ENCODE data around the gene LIN37.
"Not testable (repeated sequence)": the region's sequence is repeated elsewhere in the genome, so short reads cannot be mapped to it uniquely, and the experiment has no call there.

Gene LIN37

DNA sequence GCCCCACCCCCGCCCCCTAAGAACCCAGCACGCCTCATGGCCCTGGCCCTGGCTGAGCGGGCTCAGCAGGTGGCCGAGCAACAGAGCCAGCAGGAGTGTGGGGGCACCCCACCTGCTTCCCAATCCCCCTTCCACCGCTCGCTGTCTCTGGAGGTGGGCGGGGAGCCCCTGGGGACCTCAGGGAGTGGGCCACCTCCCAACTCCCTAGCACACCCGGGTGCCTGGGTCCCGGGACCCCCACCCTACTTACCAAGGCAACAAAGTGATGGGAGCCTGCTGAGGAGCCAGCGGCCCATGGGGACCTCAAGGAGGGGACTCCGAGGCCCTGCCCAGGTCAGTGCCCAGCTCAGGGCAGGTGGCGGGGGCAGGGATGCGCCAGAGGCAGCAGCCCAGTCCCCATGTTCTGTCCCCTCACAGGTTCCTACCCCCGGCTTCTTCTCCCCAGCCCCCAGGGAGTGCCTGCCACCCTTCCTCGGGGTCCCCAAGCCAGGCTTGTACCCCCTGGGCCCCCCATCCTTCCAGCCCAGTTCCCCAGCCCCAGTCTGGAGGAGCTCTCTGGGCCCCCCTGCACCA, 38.9 kb downstream of the LIN37 start:
- in situ Hi-C loops (cut with MboI; ENCODE audit: low sequenced_read_pairs): no loop called here

DNA sequence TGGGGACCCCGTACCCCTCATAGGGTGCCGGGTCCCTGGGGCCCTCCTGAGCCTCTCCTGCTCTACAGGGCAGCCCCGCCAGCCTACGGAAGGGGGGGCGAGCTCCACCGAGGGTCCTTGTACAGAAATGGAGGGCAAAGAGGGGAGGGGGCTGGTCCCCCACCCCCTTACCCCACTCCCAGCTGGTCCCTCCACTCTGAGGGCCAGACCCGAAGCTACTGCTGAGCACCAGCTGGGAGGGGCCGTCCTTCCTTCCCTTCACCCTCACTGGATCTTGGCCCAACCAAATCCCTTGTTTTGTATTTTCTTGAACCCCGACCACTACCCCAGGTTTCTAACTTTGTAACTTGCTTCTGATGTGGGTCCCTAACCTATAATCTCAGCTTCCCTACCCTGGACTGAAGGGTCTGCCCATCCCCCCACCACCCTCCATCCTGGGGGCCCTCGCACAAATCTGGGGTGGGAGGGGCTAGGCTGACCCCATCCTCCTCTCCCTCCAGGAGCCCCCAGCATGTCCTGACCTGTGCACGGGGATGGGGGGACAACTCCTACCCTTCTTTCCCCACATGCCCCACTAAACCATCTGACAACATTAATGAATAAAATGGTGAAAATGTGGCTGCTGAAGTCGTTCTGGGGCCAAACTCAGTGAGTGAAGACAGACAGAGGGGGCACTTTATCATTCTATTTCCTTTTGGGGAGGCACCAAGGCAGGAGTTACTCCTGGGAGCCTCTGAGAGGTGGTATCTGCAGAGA, 40.0 kb downstream of the LIN37 start:
- in situ Hi-C loops (cut with MboI; ENCODE audit: low sequenced_read_pairs): no loop called here

- in situ Hi-C loops (cut with MboI; ENCODE audit: low sequenced_read_pairs): no loop called here
Observed at GRCh38 chr19:35789195-35789977, 41.0 kb downstream of the LIN37 start.

DNA sequence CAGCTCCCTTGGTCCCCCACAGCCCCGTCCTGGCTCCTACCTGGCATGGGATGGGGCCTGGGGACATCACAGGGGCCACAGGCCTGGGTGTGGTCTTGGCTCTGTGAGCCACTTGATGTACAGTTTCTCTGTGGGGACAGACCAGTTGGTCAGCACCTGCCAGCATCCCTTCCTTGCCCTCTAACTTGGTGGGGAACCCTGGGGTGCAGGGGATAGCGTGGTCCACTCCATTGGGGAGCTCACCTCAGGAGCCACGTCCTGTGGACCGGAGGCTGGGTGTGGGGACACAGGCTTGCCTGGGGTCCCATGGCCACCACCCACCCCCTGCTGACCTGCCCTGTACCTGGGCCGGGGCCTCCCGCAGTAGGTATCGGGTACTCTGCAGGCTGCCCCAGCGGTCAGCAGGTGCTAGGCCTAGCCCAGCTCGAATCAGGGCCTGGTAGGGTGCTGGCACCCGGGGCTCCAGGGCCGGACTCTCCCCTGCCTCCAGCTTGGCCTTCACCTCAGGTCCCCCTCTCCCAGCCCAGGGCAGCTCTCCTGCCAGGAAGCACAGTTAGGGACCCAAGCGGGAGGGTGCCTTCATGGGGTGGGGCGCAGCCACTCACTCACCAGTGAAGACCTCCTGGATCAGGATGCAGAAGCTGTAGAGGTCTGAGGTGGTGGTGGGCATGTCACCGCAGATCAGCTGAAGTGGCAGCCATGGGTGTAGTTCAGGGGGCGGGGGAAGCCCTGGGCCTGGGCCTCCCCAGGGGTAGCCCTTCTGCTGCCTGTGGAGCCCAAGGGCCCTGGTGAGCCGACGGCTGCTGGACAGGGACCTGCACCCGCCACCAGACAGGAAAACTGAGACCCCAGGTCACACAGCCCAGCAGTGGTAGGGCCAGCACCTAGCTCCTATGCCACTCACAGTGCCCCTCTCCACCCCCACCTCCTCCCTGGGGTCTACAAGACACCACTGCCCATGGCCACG, 41.9 kb downstream of the LIN37 start:
- in situ Hi-C loops (cut with MboI; ENCODE audit: low sequenced_read_pairs): no loop called here

DNA sequence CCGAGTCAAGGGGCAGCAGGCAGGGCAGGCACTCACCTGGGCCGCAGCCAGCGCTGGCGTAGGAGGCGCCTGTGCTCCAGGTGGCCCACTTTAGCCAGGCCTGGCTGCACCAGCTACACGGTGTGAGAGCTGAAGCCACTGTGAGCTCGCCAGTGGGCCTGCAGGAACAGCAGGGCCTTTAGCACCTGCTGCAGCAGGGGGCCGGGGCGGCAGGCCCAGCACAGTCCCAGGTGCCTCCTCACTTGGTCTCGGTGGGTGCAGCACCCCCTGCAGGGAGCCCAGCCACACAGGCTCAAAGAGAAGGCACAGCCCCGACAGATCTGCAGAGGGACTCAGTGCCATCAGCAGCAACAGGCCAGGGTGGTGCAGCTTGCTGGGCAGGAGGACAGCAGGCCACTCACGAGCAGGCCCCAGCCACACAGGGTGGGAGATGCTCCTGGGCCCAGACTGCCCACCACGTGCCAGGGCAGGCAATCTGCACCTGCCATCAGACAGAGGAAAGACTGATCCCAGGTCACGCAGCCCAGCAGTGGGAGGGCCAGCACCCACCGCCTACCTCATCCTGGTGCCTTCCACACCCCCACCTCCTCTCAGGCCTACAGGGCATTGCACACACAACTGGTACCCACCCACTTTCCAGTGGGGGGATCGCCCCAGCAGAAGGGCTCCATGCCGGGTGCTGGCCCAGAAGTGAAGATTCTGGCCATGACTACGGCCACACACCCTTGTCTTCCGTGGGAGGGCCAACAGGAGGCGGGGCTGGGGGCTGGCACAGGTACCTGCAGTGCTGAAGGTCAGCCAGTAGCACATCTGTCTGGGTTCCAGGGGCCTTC, 42.8 kb downstream of the LIN37 start:
- in situ Hi-C loops (cut with MboI; ENCODE audit: low sequenced_read_pairs): no loop called here

GRCh38 chr19:35791814-35792279, 43.5 kb downstream of the LIN37 start:
- in situ Hi-C loops (cut with MboI; ENCODE audit: low sequenced_read_pairs): no loop called here

DNA sequence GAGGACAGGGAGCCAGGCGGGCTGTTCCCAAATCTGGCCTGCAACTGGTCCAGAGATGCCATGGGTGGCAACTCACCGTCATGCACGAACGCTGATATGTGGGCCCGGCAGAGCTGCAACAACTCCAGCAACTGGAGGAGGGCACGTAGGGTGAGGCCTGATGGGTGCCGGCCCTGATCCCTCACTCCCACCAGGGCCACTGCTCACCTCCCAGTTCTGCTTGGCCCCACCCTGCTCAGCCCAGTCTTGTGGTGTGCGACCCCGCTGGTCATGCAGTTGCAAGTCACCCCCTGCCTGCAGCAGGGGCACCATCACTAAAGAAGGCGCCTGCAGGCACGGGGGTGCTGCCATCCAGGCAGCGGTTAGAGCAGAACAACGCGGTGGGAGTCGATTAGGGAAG, 43.9 kb downstream of the LIN37 start:
- in situ Hi-C loops (cut with MboI; ENCODE audit: low sequenced_read_pairs): no loop called here

GRCh38 chr19:35792888-35793287, 44.5 kb downstream of the LIN37 start:
- in situ Hi-C loops (cut with MboI; ENCODE audit: low sequenced_read_pairs): no loop called here

DNA sequence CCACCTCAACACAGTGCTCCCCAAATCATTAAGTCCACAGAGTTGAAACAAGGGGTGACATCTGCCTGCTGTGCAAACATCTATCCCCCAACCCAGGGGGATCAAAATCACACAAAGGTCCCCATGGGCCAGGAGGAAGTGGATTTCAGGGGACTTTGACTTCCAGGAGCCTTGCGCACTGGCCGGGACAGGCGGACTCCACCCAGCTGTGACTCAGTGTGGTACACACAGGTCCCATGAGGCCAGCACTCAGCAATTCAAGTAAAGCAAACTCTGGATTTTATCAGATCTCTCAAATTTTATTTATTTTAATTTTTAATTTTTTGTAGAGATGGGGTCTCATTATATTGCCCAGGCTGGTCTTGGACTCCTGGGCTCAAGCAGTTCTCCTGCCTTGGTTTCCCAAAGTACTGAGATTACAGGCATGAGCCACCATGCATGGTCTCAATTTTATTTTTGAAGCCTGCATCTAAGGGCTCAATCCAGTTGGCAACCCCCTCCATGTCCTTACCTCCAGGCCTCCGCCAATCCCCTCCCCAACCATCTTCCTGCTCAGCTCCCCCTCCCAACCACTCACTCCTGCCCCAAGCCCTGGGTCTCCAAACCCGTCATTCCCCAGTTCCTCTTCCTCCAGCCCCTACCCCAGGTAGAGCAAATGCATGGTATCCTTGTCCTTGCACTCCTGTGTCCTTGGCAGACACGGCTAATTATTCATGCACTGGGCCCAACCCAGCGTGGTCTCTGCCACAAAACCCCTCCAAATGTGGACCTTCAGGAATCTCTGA, 45.2 kb downstream of the LIN37 start:
- in situ Hi-C loops (cut with MboI; ENCODE audit: low sequenced_read_pairs): no loop called here

GRCh38 chr19:35795564-35795963, 47.2 kb downstream of the LIN37 start:
- in situ Hi-C loops (cut with MboI; ENCODE audit: low sequenced_read_pairs): not testable (repeated sequence)

DNA sequence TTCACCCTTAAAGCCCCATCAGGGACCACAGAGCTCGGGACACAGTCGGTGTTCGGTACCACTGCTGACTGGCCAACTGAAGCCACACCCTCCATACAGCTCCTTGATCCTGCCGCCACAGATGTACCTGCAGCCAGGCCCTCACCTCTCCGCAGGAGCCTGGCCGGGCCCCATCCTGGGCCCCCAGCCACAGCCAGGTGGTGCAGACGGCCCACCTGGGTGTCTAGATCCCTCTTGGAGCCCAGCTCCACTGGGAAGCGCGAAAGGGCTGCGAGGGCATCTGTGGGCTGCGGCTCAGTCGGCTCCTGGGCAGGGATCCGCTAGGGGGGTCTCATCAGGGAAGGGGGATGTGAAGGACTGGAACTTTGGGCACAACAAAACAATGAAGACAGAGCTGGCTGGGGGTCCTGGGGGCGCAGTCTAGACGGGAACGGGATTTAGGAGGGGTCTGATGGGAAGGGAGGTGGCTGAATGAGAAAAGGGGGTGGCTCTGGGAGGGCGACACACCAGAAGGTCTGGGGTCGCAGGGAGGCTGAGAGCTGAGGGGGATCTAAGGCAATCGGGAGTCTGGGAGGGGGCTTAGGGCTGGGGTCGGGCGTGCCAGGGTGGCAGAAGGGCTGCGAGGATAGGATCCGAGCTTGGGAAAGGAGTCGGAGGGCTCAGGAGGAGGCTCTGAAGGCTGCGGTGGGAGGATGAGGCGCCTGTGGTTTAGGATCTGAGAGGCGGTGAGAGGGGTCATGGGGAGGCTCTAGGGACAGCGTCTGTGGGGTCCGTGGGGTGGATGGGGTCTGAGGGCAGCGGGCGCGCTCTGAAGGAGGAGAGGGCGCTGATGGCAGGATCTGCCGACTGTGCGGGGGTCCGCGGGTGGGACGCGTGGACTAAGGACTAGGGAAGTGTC, 48.5 kb downstream of the LIN37 start:
- in situ Hi-C loops (cut with MboI; ENCODE audit: low sequenced_read_pairs): no loop called here

DNA sequence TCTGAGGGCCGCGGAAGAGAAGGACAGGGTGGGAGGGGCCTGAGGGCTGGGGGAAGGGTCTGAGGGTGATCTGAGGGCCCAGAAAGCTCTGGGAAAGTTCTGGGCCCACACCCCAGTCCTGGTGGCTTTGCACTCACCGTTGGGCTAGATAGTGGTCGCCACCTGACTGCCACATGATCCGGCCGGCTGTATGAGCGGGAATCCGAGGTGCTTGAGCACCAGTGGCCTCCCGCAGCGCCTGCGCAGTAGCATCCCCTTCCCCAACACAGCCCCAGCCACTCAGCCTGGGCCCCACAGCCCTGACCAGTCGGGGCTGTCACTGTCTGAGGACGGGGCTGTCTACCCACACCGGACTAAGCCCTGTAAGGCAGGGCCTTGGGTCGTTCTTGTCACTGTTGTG, 49.3 kb downstream of the LIN37 start:
- in situ Hi-C loops (cut with MboI; ENCODE audit: low sequenced_read_pairs): no loop called here

DNA sequence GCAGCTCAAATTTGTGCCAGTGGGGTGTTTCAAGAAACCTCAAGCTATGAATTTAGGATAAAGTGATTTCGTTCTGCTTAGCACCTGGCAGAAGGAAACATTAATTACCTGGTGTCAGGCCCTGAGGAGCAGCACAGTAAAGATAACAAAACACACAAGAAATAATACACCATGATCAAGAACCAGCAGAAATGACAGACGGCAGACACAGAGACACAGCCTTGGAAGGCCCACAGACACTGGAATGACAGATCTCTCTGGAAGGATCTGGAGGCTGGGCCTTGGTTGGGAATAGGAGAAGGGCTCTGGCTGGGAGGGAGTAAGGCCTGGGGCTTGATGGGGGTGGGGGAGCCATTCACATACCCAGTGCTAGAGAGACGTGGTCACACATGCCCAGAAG, 53.5 kb downstream of the LIN37 start:
- in situ Hi-C loops (cut with MboI; ENCODE audit: low sequenced_read_pairs): no loop called here
